DOHH2 (cell line): Measurements from ENCODE around the gene TSPAN6.

Experiments
- EZH2phosphoT487 ChIP-seq: fragments of 200-600 bp; sonication (generic); IDR thresholded peaks from 2 replicates; pipeline ENCODE4 v1.6.1; 2017; ENCODE audit warnings: borderline replicate concordance, mild to moderate bottlenecking, antibody characterized with exemption, low read length, moderate library complexity, mixed read lengths
- TF ChIP-seq, protein P1 (sequence below): fragments of 200-600 bp; sonication (generic); IDR thresholded peaks from one replicate; pipeline ENCODE4 v1.5.1; 2014; ENCODE audit warnings: antibody characterized with exemption, mild to moderate bottlenecking, low read depth, low read length; ENCODE audit not compliant: poor library complexity, severe bottlenecking

DNA sequence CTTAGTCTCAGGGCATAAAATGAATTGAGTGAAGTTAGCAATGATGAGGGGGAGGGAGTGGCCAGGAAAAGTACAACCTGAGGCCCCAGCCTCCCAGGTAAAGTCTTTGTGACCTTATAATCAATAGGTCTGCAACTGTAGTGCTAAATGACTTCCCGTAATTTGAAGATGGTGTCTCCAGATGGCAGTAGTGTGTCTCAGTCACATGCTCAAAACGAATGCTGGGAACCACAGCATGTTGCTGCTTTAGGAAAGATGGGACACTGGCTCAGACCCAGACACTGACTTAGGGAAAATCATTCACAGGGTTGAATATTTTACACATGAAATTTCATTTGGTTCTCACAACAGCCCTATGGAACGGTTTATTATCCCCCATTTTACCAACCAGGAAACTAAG is 17.7 kb upstream of the TSPAN6 start:
- TF ChIP-seq, protein P1, sequence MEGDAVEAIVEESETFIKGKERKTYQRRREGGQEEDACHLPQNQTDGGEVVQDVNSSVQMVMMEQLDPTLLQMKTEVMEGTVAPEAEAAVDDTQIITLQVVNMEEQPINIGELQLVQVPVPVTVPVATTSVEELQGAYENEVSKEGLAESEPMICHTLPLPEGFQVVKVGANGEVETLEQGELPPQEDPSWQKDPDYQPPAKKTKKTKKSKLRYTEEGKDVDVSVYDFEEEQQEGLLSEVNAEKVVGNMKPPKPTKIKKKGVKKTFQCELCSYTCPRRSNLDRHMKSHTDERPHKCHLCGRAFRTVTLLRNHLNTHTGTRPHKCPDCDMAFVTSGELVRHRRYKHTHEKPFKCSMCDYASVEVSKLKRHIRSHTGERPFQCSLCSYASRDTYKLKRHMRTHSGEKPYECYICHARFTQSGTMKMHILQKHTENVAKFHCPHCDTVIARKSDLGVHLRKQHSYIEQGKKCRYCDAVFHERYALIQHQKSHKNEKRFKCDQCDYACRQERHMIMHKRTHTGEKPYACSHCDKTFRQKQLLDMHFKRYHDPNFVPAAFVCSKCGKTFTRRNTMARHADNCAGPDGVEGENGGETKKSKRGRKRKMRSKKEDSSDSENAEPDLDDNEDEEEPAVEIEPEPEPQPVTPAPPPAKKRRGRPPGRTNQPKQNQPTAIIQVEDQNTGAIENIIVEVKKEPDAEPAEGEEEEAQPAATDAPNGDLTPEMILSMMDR: peak; percentile 18
- no peak for TF ChIP-seq EZH2phosphoT487
